ENCODE data around the gene MRPL10.

The MRPL10 gene

DNA sequence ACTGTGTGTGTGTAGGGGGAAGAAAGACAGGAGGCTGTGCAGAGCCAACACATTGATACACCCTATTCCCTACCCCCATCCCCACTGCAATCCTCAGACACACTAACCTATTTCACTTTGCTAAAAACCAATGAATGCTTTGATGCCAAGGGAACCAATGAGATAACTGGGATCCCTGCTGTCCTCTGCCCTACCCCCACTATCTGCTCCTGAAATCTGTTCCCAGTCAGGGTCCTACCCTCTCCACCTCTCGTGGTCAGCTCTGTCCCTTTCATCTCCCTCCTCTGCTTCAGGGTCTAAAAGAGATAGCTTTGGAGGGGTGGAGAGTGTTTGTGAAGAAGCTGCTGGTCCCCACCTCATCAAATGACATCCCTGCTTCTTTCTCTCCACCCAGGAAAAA is 38.7 kb upstream of the MRPL10 start:
- Histone ChIP-seq H3K23ac (ENCODE audit: low read length) (no peak overlapping the region), H2BK120ac (ENCODE audit: insufficient read depth, low read length, poor library complexity) (no peak overlapping the region), H3K9ac (ENCODE audit: low read length) (no peak overlapping the region), H4K12ac (ENCODE audit: low read depth, low read length) (no peak overlapping the region), H3K36me3 (ENCODE audit: control insufficient read depth in 1 of 2, insufficient read depth in 2 of 2, low read length in 2 of 2) (no peaks in the 10 kb centered on the region), H3K27ac (ENCODE audit: low read depth, low read length) (no peak overlapping the region), H3K79me1 (ENCODE audit: low read length) (peaks cover 28% of the 10 kb centered on the region), H3K18ac (ENCODE audit: low read length) (no peak overlapping the region), H2BK5ac (ENCODE audit: low read depth, low read length, poor library complexity) (no peak overlapping the region), H3K4me3 (ENCODE audit: low read depth, low read length) (no peak overlapping the region), H4K91ac (ENCODE audit: low read depth, low read length) (peak overlapping the region; percentile 61), H3K79me2 (ENCODE audit: control insufficient read depth, insufficient read depth, low read length, poor library complexity) (peaks cover 2% of the 10 kb centered on the region), H2AK5ac (ENCODE audit: low read length) (no peak overlapping the region), H2BK12ac (ENCODE audit: low read length) (no peak overlapping the region), H3K4ac (ENCODE audit: low read depth, low read length) (no peak overlapping the region), H2AFZ (ENCODE audit: insufficient read depth, low read length, poor library complexity) (no peak overlapping the region), H3K9me3 (ENCODE audit: insufficient read depth, low read depth, low read length) (no peaks in the 10 kb centered on the region), H3K4me2 (ENCODE audit: low read length) (no peak overlapping the region), H3K4me1 (ENCODE audit: control insufficient read depth in 1 of 2, insufficient read depth in 2 of 2, low read length in 2 of 2) (peaks cover 33 to 37% of the 10 kb centered on the region in 2 experiments), H3K27me3 (ENCODE audit: insufficient read depth, low read length) (no peaks in the 10 kb centered on the region), H4K8ac (ENCODE audit: low read depth, low read length) (no peak overlapping the region), H3K14ac (ENCODE audit: low read length) (no peak overlapping the region)
- WGBS (ENCODE audit: extremely low coverage, insufficient coverage, insufficient read length), result no CpG with 5 or more reads among the region's 1 CpG
- DNase-seq, result no peak

DNA sequence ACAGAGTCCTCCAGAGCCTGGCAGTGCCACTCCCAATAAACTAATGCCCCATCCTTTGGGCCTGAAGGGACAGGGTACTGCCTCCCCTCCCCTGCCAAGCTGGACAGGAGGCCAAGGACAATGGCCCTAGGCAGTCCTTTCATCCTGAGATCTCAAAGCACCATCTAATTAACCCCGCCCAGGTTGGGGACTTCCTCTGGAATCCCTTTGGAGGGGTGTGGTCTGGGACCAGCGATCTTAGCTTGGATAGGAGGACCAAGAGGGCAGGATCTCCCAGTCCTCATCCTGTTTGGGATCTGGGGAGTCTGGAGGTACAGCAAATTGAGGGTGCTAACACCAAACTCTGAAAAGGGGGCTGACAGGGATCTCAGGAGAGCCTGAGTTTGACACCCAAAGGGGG is 37.8 kb upstream of the MRPL10 start:
- H4K91ac ChIP-seq (ENCODE audit: low read depth, low read length), result peak overlapping the region; percentile 71
- no peak overlapping the region for H3K4ac ChIP-seq (ENCODE audit: low read depth, low read length)
- H3K79me2 ChIP-seq (ENCODE audit: control insufficient read depth, insufficient read depth, low read length, poor library complexity), result peaks cover 2% of the 10 kb centered on the region
- no peak overlapping the region for H2BK12ac ChIP-seq (ENCODE audit: low read length)
- no peak overlapping the region for H4K12ac ChIP-seq (ENCODE audit: low read depth, low read length)
- H3K9me3 ChIP-seq (ENCODE audit: insufficient read depth, low read depth, low read length), result no peaks in the 10 kb centered on the region
- H3K14ac ChIP-seq (ENCODE audit: low read length), result no peak overlapping the region
- H3K27me3 ChIP-seq (ENCODE audit: insufficient read depth, low read length), result no peaks in the 10 kb centered on the region
- no peak overlapping the region for H2BK5ac ChIP-seq (ENCODE audit: low read depth, low read length, poor library complexity)
- H2AFZ ChIP-seq (ENCODE audit: insufficient read depth, low read length, poor library complexity), result no peak overlapping the region
- peaks cover 31 to 35% of the 10 kb centered on the region in 2 experiments for H3K4me1 ChIP-seq (ENCODE audit: control insufficient read depth in 1 of 2, insufficient read depth in 2 of 2, low read length in 2 of 2)
- no peak overlapping the region for H2AK5ac ChIP-seq (ENCODE audit: low read length)
- peaks cover 28% of the 10 kb centered on the region for H3K79me1 ChIP-seq (ENCODE audit: low read length)
- H3K18ac ChIP-seq (ENCODE audit: low read length), result no peak overlapping the region
- peak overlapping the region; percentile 20 for H2BK120ac ChIP-seq (ENCODE audit: insufficient read depth, low read length, poor library complexity)
- H3K4me3 ChIP-seq (ENCODE audit: low read depth, low read length), result no peak overlapping the region
- H3K23ac ChIP-seq (ENCODE audit: low read length), result no peak overlapping the region
- DNase-seq, result no peak
- no peaks in the 10 kb centered on the region for H3K36me3 ChIP-seq (ENCODE audit: control insufficient read depth in 1 of 2, insufficient read depth in 2 of 2, low read length in 2 of 2)
- H3K9ac ChIP-seq (ENCODE audit: low read length), result no peak overlapping the region
- H3K4me2 ChIP-seq (ENCODE audit: low read length), result no peak overlapping the region
- peak overlapping the region; percentile 22 for H4K8ac ChIP-seq (ENCODE audit: low read depth, low read length)
- H3K27ac ChIP-seq (ENCODE audit: low read depth, low read length), result peak overlapping the region; percentile 30
- WGBS (ENCODE audit: extremely low coverage, insufficient coverage, insufficient read length), result no CpG with 5 or more reads among the region's 2 CpGs

DNA sequence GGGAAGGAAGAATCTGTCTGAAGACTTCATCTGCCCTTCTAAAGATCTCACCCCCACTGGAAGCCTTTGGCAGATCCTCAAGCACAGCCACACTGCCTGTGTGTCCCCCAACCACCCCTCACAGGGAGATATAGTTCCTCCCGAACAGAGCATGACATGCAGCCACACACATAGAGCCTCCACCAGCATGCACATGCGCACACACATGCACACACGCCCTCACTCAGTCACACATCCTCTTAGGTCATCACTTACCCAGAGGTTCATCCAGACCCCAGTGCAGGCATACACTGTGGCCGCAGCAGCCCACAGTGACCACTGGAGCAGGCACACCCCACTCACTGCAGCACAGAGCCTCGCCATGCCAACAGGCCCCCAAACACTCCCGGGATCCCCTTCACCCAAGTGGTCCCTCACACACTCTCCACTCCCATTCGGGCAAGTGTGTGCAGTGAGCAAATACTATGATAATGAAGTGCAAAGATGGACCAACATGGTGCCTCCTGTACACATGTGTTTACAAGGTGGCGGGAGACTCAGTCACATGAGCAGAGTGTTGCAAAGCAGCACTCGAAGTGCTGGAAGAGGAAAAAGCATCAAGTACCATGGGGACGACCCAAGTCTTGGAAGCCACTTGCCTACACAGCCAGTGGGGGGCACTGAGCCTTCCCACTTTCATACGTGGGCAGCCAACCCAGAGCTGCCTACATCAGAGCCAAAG is 36.6 kb upstream of the MRPL10 start:
- no peak overlapping the region for H2BK5ac ChIP-seq (ENCODE audit: low read depth, low read length, poor library complexity)
- no peak for DNase-seq
- H3K36me3 ChIP-seq (ENCODE audit: control insufficient read depth in 1 of 2, insufficient read depth in 2 of 2, low read length in 2 of 2), result no peaks in the 10 kb centered on the region
- no peak overlapping the region for H4K12ac ChIP-seq (ENCODE audit: low read depth, low read length)
- no CpG with 5 or more reads among the region's 11 CpGs for WGBS (ENCODE audit: extremely low coverage, insufficient coverage, insufficient read length)
- H3K27ac ChIP-seq (ENCODE audit: low read depth, low read length), result no peak overlapping the region
- peaks cover 2% of the 10 kb centered on the region for H3K79me2 ChIP-seq (ENCODE audit: control insufficient read depth, insufficient read depth, low read length, poor library complexity)
- no peak overlapping the region for H3K4me3 ChIP-seq (ENCODE audit: low read depth, low read length)
- peaks cover 22% of the 10 kb centered on the region for H3K79me1 ChIP-seq (ENCODE audit: low read length)
- H4K91ac ChIP-seq (ENCODE audit: low read depth, low read length), result peak overlapping the region; percentile 71
- H3K9ac ChIP-seq (ENCODE audit: low read length), result no peak overlapping the region
- peak overlapping the region; percentile 57 for H2BK120ac ChIP-seq (ENCODE audit: insufficient read depth, low read length, poor library complexity)
- H4K8ac ChIP-seq (ENCODE audit: low read depth, low read length), result peak overlapping the region; percentile 15
- H3K9me3 ChIP-seq (ENCODE audit: insufficient read depth, low read depth, low read length), result no peaks in the 10 kb centered on the region
- H2AK5ac ChIP-seq (ENCODE audit: low read length), result peak overlapping the region; percentile 26
- H2AFZ ChIP-seq (ENCODE audit: insufficient read depth, low read length, poor library complexity), result no peak overlapping the region
- no peaks in the 10 kb centered on the region for H3K27me3 ChIP-seq (ENCODE audit: insufficient read depth, low read length)
- no peak overlapping the region for H3K4ac ChIP-seq (ENCODE audit: low read depth, low read length)
- H3K4me2 ChIP-seq (ENCODE audit: low read length), result no peak overlapping the region
- no peak overlapping the region for H3K18ac ChIP-seq (ENCODE audit: low read length)
- peak overlapping the region; percentile 7 for H2BK12ac ChIP-seq (ENCODE audit: low read length)
- no peak overlapping the region for H3K23ac ChIP-seq (ENCODE audit: low read length)
- peaks cover 27 to 28% of the 10 kb centered on the region in 2 experiments for H3K4me1 ChIP-seq (ENCODE audit: control insufficient read depth in 1 of 2, insufficient read depth in 2 of 2, low read length in 2 of 2)
- no peak overlapping the region for H3K14ac ChIP-seq (ENCODE audit: low read length)

DNA sequence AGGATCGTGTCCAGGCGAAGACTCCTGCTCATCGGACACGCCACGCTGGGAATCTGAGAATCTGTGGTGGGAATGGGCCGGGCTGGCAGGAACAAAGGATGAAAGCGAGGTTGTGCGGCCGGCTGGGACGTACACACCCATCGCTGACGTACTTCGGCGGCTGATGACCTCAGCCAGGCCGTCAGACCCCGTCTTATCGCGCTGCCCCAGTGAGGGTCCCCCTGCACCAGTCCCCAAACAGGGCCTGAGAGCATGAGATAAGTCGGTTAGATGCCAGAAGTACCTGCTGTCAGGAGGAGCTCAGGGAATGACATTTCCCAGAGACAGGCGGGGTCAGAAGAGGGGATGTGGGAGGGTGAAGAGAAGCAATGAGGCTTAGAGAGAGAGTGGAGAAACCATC is 35.6 kb upstream of the MRPL10 start:
- Histone ChIP-seq H3K4me3 (ENCODE audit: low read depth, low read length) (no peak overlapping the region), H3K9ac (ENCODE audit: low read length) (no peak overlapping the region), H3K79me2 (ENCODE audit: control insufficient read depth, insufficient read depth, low read length, poor library complexity) (no peaks in the 10 kb centered on the region), H3K79me1 (ENCODE audit: low read length) (peaks cover 19% of the 10 kb centered on the region), H3K4ac (ENCODE audit: low read depth, low read length) (no peak overlapping the region), H3K27ac (ENCODE audit: low read depth, low read length) (peak overlapping the region; percentile 24), H3K4me1 (ENCODE audit: control insufficient read depth in 1 of 2, insufficient read depth in 2 of 2, low read length in 2 of 2) (peaks cover 23 to 24% of the 10 kb centered on the region in 2 experiments), H4K12ac (ENCODE audit: low read depth, low read length) (no peak overlapping the region), H3K36me3 (ENCODE audit: control insufficient read depth in 1 of 2, insufficient read depth in 2 of 2, low read length in 2 of 2) (no peaks in the 10 kb centered on the region), H3K27me3 (ENCODE audit: insufficient read depth, low read length) (no peaks in the 10 kb centered on the region), H2BK5ac (ENCODE audit: low read depth, low read length, poor library complexity) (no peak overlapping the region), H3K14ac (ENCODE audit: low read length) (no peak overlapping the region), H4K8ac (ENCODE audit: low read depth, low read length) (peak overlapping the region; percentile 50), H3K23ac (ENCODE audit: low read length) (no peak overlapping the region), H3K4me2 (ENCODE audit: low read length) (no peak overlapping the region), H4K91ac (ENCODE audit: low read depth, low read length) (peak overlapping the region; percentile 64), H2BK12ac (ENCODE audit: low read length) (no peak overlapping the region), H3K9me3 (ENCODE audit: insufficient read depth, low read depth, low read length) (no peaks in the 10 kb centered on the region), H3K18ac (ENCODE audit: low read length) (no peak overlapping the region), H2AFZ (ENCODE audit: insufficient read depth, low read length, poor library complexity) (no peak overlapping the region), H2AK5ac (ENCODE audit: low read length) (peak overlapping the region; percentile 35), H2BK120ac (ENCODE audit: insufficient read depth, low read length, poor library complexity) (peak overlapping the region; percentile 57)
- no CpG with 5 or more reads among the region's 20 CpGs for WGBS (ENCODE audit: extremely low coverage, insufficient coverage, insufficient read length)
- no peak for DNase-seq

All from trophoblast cell (in vitro differentiated cells and primary cell).